Fibroblast of lung (primary cell): ENCODE measurements around the gene DHX58.

Source experiments
- CTCF ChIP-seq, 2 donors: IDR thresholded peaks in 1 of 2; conservative IDR thresholded peaks in 1 of 2; 1 replicate in 1 of 2; 2 replicates in 1 of 2; pipeline ENCODE4 v1.5.1; 2011 to 2012; ENCODE audit warnings: low read length in 2 of 2, control low read depth in 1 of 2, inconsistent platforms in 1 of 2, low read depth in 1 of 2, mild to moderate bottlenecking in 1 of 2
- EZH2 ChIP-seq: IDR thresholded peaks from 2 replicates; pipeline ENCODE4 v1.5.1; 2012; ENCODE audit warnings: low read length, control low read depth, mild to moderate bottlenecking; ENCODE audit errors: missing control alignments

GRCh38 chr17:42068979-42069378 is 43.5 kb downstream of the DHX58 start:
- TF ChIP-seq CTCF (conservative IDR thresholded peaks at IDR 0.05 in 1 of 2, IDR thresholded peaks at IDR 0.05 in 1 of 2; ENCODE audit: low read depth in 1 of 2, low read length in 2 of 2) (no peak), EZH2 (no peak)
